GM21360 (cell line): ENCODE measurements around the gene ACTR6.
A peak's percentile ranks its signal among the peaks of the same experiment; 100 is the strongest.

Experiments used
- ATAC-seq: cut with Tn5 transposase; IDR thresholded peaks from one replicate; pipeline ENCODE4 v1.9.1; 2021; ENCODE audit warnings: mild to moderate bottlenecking, moderate library complexity; ENCODE audit not compliant: unreplicated experiment

The ACTR6 gene

DNA sequence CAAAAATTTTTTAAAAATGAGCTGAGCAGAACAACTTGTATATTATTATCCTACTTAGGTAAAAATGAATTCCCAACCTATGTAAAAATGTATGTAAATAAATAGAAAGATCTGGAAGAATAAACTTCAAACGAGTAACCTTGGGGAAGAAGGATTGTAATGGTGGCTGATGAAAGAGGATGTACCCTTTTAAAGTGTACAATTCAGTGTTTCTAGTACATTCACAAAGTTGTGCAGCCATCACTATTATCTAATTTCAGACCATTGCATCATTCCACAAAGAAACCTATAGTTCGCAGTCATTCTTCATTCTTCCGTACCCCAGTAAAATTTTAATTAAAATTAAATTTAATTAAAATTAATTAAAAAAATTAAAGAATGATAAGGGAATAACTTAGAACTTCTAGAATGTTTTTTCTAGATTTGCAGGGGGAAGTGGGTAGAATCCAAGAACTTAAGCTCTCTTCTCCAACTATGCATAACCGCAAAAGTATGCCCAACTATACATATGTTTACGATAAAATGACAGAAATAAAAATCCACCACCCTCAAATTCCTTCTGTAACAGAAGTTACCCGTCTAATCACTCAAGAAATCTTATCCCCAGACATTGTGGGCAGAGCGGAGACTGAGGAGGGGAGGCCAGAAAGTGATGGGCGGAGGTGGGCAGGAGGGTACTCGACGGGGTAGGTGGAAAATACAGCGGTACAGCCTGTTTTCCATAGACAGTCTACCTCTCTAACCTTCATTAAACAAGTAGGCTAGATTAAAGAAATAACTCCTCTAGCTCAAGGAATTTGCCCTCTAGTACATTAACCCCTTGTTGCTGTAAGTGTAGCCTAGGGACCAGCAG, 65.3 kb downstream of the ACTR6 start:
- peak; percentile 6 for ATAC-seq

GRCh38 chr12:100266585-100266834, 65.9 kb downstream of the ACTR6 start:
- ATAC-seq: peak; percentile 84

GRCh38 chr12:100266835-100267602, 66.4 kb downstream of the ACTR6 start, which contains the start of the genes DEPDC4 and SCYL2:
Gene DEPDC4 (minus strand): TSS chr12:100267079. CDS start chr12:100267076, 3 bp downstream.
Gene SCYL2 (plus strand): TSS chr12:100267177. CDS start chr12:100282971, 15,794 bp downstream.
- peak; percentile 90 for ATAC-seq

DNA sequence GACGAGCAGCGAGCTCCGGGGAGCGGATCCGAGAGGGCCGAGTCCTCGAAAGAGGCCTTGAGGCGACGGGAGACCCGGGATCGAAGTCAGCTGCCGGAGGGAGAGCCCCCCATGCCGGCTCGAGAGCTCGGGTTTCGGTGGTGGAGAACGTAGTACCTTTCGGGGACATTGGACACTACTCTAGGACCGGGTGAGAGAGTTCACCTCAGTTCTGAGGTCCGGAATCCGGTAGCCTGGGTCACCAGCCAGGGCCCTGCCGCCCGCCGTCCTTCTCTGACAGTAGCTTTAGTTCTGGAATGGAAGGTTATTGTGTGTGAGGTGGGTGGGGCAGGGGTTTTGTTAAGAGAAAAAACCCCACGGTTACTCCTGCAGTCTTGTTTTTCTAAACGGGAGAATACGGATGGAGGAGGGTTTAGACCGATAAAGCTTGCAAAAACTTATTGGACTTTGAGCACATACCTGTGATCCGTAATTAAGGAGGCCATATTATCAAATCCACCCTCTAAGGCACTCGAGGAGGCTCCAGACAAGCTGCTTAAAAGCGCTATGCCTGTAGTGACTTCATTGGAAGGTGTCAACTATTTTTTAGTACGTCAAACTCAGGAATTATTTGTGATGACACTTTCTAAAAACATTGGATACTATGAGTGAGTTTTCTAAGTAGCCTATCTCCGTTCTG, 67.1 kb downstream of the ACTR6 start:
- peak; percentile 12 for ATAC-seq

DNA sequence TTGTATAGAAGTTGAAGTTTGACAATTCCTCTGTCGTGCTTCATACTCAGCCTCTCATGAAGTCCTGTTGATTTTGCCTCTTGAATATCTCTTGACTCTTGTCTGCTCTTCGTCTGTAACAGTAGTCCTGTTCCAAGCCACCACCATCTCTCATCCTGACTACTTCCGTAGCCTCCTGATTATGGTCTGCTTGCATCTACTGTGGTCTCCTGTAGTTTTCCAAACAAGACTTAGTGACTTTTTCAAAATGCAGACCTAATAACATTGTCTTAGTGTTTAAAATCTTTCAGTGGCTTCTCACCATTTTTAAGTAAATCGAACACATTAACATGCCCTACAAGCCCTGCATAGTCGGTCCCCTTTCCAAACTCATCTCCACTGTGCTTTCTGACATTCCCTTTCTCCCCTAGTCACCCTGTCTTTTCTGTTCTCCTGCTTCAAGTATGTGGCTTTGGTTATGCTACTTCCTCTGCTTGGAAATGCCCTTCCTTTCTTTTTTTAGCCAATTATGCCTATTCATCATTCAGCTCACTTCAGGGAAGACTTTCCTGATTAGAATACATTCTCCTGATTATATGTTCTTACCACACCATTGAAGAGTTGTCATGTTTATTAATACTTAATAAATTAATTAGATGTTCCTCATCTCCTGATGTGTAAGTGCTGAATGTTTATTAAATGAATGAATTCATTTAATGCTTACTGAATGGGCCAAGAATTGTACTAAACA, 68.4 kb downstream of the ACTR6 start:
- ATAC-seq: no peak

DNA sequence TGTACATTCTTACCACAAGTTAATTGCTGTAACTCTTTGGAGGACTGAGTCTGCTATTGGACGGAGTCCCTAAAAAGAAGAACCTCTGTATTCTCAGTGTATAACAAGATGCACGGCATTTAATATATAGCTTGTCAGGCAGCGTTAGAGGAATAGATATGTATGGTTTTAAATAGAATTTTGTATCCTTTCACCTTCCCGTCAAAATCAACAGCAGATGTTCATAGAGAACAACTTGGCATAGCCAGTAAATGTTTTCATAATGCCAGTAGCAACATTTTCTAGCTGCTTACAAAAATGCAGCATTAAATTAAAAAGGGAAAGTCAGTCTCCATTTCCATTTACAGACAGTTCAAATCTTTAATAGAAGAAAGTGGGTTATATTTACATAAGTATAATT, 73.2 kb downstream of the ACTR6 start:
- no peak for ATAC-seq
